Mucosa of rectum (tissue), 2 donors: ENCODE measurements around the gene S100A16.
A peak's percentile ranks its signal among the peaks of the same experiment; 100 is the strongest.
"Not testable (repeated sequence)": the region's sequence is repeated elsewhere in the genome, so short reads cannot be mapped to it uniquely, and the experiment has no call there.

ENCODE experiments used
- H3K27ac ChIP-seq, 2 donors: one replicate each; pipeline ENCODE4 v1.7.0; 2013; ENCODE audit warnings: inconsistent platforms in 2 of 2, low read depth in 2 of 2, low read length in 2 of 2
- H3K27me3 ChIP-seq, 2 donors: one replicate each; pipeline ENCODE4 v1.7.0; 2013; ENCODE audit warnings: low read length in 2 of 2; ENCODE audit not compliant: control insufficient read depth in 2 of 2, insufficient read depth in 2 of 2
- H3K36me3 ChIP-seq, 2 donors: one replicate each; pipeline ENCODE4 v1.7.0; 2013; ENCODE audit warnings: low read length in 2 of 2; ENCODE audit not compliant: control insufficient read depth in 2 of 2, insufficient read depth in 2 of 2
- H3K4me1 ChIP-seq, 2 donors: one replicate each; pipeline ENCODE4 v1.7.0; 2013; ENCODE audit warnings: low read length in 2 of 2, mild to moderate bottlenecking in 1 of 2; ENCODE audit not compliant: control insufficient read depth in 2 of 2, insufficient read depth in 2 of 2
- H3K4me3 ChIP-seq, 2 donors: one replicate each; pipeline ENCODE4 v1.7.0; 2013; ENCODE audit warnings: low read length in 2 of 2
- H3K9ac ChIP-seq, 2 donors: one replicate each; pipeline ENCODE4 v1.7.0; 2013; ENCODE audit warnings: low read length in 2 of 2, low read depth in 1 of 2, mild to moderate bottlenecking in 1 of 2
- H3K9me3 ChIP-seq, 2 donors: one replicate each; pipeline ENCODE4 v1.7.0; 2013; ENCODE audit warnings: low read length in 2 of 2; ENCODE audit not compliant: control insufficient read depth in 2 of 2
- donor health status: healthy.
- donor health status: Normal muscosa, but diverticular disease.

The S100A16 gene

GRCh38 chr1:153568367-153569099, 44.4 kb downstream of the S100A16 start:
- Histone ChIP-seq H3K9me3 (no peaks in the 10 kb centered on the region), H3K27me3 (no peaks in the 10 kb centered on the region), H3K9ac (peak overlapping the region; percentile 47 to 70), H3K4me1 (peaks cover 34 to 44% of the 10 kb centered on the region in 2 donors), H3K27ac (peak overlapping the region; percentile 69 to 75), H3K4me3 (peak overlapping the region; percentile 54 to 71), H3K36me3 (no peaks in the 10 kb centered on the region)

GRCh38 chr1:153567621-153568366, 45.1 kb downstream of the S100A16 start:
- H3K4me3 ChIP-seq = peak overlapping the region; percentile 54 to 71
- no peaks in the 10 kb centered on the region for H3K27me3 ChIP-seq
- peak overlapping the region; percentile 69 to 75 for H3K27ac ChIP-seq
- H3K36me3 ChIP-seq = no peaks in the 10 kb centered on the region
- H3K4me1 ChIP-seq = peaks cover 34 to 44% of the 10 kb centered on the region in 2 donors
- peak overlapping the region; percentile 47 to 70 for H3K9ac ChIP-seq
- no peaks in the 10 kb centered on the region for H3K9me3 ChIP-seq

GRCh38 chr1:153566414-153567371, 46.2 kb downstream of the S100A16 start:
- no peaks in the 10 kb centered on the region for H3K36me3 ChIP-seq
- H3K9ac ChIP-seq = peak overlapping the region; percentile 76 to 90
- H3K27me3 ChIP-seq = no peaks in the 10 kb centered on the region
- H3K4me1 ChIP-seq = peaks cover 34 to 41% of the 10 kb centered on the region in 2 donors
- H3K27ac ChIP-seq = peak overlapping the region; percentile 98
- H3K4me3 ChIP-seq = peak overlapping the region; percentile 28 to 31
- H3K9me3 ChIP-seq = no peaks in the 10 kb centered on the region

GRCh38 chr1:153565529-153566374, 47.2 kb downstream of the S100A16 start, which contains the start of gene S100A2:
TSS of gene S100A2 (minus strand) at chr1:153565844. CDS start at chr1:153563877, 1,967 bp downstream.
- Histone ChIP-seq H3K9me3 (no peaks in the 10 kb centered on the region), H3K36me3 (no peaks in the 10 kb centered on the region), H3K27ac (peak within 1 kb of the TSS; percentile 98), H3K27me3 (no peaks in the 10 kb centered on the region), H3K4me1 (peaks cover 34 to 38% of the 10 kb centered on the region in 2 donors), H3K9ac (peak within 1 kb of the TSS; percentile 76 to 90), H3K4me3 (peak within 1 kb of the TSS; percentile 31 to 34)

GRCh38 chr1:153563991-153564390, 48.9 kb downstream of the S100A16 start:
- H3K4me3 ChIP-seq = no peak overlapping the region
- no peaks in the 10 kb centered on the region for H3K27me3 ChIP-seq
- H3K9ac ChIP-seq = no peak overlapping the region
- H3K4me1 ChIP-seq = peaks cover 34 to 37% of the 10 kb centered on the region in 2 donors
- H3K27ac ChIP-seq = no peak overlapping the region
- H3K36me3 ChIP-seq = no peaks in the 10 kb centered on the region
- no peaks in the 10 kb centered on the region for H3K9me3 ChIP-seq

GRCh38 chr1:153563483-153563901, 49.4 kb downstream of the S100A16 start:
- no peak overlapping the region for H3K9ac ChIP-seq
- H3K27me3 ChIP-seq = no peaks in the 10 kb centered on the region
- no peaks in the 10 kb centered on the region for H3K9me3 ChIP-seq
- H3K36me3 ChIP-seq = no peaks in the 10 kb centered on the region
- peaks cover 31 to 32% of the 10 kb centered on the region in 2 donors for H3K4me1 ChIP-seq
- no peak overlapping the region for H3K4me3 ChIP-seq
- H3K27ac ChIP-seq = no peak overlapping the region

GRCh38 chr1:153562021-153562420, 50.9 kb downstream of the S100A16 start:
- not testable (repeated sequence) for H3K9me3 ChIP-seq, H3K27me3 ChIP-seq, H3K36me3 ChIP-seq, H3K9ac ChIP-seq, H3K27ac ChIP-seq, H3K4me3 ChIP-seq
- peaks cover 19% of the 10 kb centered on the region in 2 donors for H3K4me1 ChIP-seq

- Histone ChIP-seq H3K27ac (no peak overlapping the region), H3K9me3 (no peaks in the 10 kb centered on the region), H3K4me1 (peaks cover 14% of the 10 kb centered on the region in 2 donors), H3K9ac (no peak overlapping the region), H3K27me3 (no peaks in the 10 kb centered on the region), H3K36me3 (no peaks in the 10 kb centered on the region), H3K4me3 (no peak overlapping the region)
Measured at GRCh38 chr1:153561466-153561985, 51.4 kb downstream of the S100A16 start.
